G401.6 (cell line): ENCODE results near the gene DYNLT3.

Source experiments
- FAIRE-seq: peaks from 2 replicates; lab custom pipeline; 2012; peaks lifted over from hg19 to GRCh38; lab: Jason Lieb, UNC

Gene DYNLT3

DNA sequence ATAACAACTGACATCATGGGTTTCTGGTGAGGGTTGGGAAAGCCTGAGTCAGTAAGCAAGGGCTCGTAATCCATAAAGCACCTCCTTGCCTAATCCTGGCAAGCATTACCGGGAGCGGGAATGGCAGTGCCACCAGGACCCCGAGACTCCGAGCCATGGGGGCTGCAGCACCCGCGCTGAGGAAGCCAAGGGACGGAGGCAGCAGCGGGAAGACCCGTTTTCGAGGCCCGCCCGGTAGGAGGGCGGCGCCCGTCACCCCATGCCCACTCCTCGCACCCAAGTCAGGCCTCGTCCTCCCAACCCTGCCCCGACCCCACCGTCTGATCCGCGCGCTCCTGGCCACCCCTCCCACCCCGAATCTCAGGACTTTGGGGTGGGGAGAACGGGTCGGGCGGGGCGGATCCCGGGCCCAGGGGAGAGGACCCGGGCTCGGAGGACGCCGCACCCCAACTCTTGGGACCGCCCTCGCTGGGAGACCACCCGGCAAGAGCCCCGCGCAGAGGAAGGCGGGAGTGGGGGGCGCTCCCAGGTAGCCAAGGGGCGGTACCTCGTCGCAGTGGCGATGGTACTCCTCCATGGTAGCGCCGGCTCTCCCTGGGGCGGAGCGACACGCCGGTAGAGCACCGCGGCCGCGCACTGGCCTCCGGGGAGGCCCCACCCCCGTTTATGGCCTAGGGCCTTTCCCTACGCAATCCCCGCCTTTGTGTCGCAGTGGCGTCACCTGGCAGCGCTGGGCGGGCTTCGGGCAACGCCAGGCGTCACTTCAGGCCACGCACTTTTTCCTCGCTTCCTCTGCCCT lies at the start of gene DYNLT3:
Gene DYNLT3, minus strand, starts transcription at position 638 of the 799 bp plus-strand sequence. Its CDS starts 61 bp downstream, at position 577.
- FAIRE-seq: no peak

GRCh38 chrX:37896511-37896890 lies 49.1 kb upstream of the DYNLT3 start:
- no peak for FAIRE-seq

DNA sequence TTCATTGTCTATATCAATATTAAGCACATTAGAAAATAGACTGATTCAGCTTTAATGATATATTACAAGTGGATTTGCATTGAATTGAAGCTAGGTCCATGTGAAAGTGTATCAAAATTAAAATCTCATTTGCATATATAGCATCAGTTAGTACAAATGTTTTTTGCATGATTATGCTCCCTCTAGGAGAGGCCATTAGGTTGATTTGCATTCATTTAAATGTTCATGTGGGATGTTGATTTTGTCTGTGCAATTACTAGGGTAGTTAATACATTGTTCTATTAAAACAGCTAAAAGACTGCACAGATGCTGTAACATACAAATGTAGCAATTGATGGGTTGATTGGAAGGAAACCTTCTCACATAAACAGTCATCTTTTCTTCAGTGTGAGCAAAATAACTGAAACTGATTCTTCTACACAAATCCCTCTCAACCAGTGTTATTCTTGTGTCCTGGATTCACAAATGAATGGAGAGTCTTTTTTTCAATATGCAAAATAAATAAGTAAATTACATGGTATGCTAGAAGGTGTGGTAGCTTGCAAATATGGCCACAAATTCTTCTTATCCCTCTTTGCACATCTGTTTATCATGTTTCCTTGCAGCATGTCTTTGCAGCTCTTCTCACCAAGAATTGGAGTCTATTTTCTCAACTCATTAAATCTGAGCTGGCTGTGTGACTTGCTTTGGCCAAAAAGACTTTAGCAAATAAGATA lies 48.6 kb upstream of the DYNLT3 start:
- FAIRE-seq: no peak

DNA sequence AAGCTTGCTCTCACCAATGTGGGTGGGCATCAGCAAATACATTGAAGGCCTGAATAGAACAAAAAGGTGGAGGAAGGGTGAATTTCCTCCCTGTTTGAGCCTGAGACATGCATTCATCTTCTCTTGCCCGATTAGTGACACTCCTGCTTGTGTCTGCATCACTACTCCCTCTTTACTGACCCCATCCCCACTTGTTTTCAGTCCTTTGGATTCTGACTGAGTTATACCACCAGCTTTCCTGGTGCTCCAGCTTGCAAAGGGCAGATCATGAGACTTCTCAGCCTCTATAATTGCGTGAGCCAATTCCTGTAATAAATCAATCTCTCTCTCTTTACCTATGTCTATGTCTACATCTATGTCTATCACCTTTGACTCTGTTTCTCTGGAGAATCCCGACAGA lies 47.4 kb upstream of the DYNLT3 start:
- no peak for FAIRE-seq

GRCh38 chrX:37888010-37888409 lies 40.6 kb upstream of the DYNLT3 start:
- FAIRE-seq: no peak

DNA sequence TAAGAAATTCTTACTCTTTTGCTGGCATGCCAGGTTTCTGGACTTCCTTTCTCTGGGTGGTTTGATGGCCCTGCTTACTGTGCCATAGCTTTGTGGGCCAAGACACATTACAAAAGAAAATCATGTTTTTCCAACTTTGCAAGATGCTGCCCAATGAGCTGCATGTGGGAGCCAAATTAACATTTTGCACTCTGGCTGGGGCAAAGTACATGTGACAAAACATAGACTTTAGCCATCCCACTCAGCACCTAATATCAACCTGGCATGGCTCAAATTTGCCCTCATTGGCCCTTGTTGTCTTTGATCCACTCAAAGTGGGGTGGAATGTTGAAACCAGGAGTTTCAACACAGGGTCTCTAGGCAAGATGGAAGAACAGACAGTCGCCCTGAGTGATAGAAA lies 40.0 kb upstream of the DYNLT3 start:
- no peak for FAIRE-seq

GRCh38 chrX:37883196-37883595 lies 35.8 kb upstream of the DYNLT3 start:
- no peak for FAIRE-seq

- no peak for FAIRE-seq
Observed at GRCh38 chrX:37879692-37880091, 32.3 kb upstream of the DYNLT3 start.

DNA sequence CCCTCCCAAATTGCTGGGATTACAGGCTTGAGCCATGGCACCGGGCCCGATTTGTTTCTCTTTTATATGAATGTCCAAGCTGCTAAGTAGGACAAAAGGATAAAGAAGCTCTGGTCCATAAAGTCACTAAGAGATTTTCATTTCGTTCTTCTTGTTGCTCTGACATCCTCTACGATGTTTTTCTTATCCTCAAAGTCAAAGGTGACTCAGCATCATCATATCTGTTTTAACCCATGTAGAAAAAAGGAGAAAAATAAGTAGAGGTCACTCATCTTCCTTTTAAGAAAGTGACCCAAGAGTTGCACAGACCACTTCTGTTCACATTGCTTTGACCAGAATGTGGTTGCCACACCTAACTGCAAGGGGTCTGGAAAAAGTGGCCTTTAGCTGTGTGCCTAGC lies 29.3 kb upstream of the DYNLT3 start:
- no peak for FAIRE-seq

- no peak for FAIRE-seq
Observed at GRCh38 chrX:37875675-37876074, 28.3 kb upstream of the DYNLT3 start.

- no peak for FAIRE-seq
Observed at GRCh38 chrX:37873220-37873619, 25.8 kb upstream of the DYNLT3 start.

- FAIRE-seq: no peak
Observed at GRCh38 chrX:37872303-37872655, 24.9 kb upstream of the DYNLT3 start.

DNA sequence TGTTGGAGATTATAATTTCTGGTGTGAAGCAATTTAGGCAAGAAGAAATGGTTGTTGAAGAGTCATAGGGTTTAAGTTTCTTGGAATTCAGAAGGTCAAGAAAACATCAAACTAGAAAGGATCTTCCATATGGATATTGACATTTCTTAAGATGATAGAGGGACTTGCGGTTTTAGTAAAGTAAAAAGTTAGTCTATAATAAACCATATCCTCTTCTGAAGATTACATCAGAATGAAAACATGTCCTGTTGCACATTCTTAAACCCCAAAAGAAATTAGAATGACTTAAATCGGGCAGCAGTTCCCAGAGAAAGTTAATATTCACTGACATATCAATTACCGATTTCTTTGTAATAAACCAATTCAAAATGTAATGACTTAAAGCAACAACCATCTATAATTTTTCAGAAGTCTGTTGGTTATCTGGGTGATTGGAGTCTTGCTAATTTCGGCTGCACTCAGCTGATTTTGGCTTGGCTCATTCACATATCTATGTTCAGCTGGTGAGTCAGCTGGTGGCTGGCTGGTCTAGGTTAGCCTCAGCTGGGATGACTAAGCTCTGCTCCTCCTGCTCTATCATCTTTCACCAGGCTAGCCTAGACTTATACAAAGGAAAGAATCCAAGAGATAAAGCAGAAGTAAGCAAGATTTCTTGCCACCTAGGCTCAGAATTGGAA lies 24.4 kb upstream of the DYNLT3 start:
- FAIRE-seq: no peak

DNA sequence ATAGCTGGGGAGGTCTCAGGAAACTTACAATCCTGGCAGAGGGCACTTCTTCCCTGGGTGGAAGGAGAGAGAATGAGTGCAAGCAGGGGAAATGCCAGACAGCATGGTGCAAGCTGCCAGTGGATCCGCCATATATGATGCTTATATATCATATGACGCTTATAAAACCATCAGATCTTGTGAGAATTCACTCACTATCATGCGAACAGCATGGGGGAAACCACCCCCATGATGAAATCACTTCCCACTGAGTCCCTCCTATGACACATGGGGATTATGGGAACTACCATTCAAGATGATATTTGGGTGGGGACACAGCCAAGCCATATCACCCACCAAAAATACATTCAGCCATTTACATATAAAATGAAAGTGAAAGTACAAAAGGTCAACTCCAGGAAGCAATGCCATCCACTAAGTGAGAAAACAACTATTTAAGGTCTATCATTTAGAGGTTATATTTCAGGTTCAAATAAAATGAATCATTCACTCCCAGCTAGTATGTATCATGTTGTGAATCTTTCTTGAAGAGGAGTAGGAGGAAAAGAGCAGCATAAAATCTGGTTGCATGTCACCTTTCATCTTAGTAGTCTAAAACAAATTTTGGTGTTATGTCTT lies 20.3 kb upstream of the DYNLT3 start:
- no peak for FAIRE-seq

GRCh38 chrX:37863728-37864127 lies 16.4 kb upstream of the DYNLT3 start:
- no peak for FAIRE-seq

DNA sequence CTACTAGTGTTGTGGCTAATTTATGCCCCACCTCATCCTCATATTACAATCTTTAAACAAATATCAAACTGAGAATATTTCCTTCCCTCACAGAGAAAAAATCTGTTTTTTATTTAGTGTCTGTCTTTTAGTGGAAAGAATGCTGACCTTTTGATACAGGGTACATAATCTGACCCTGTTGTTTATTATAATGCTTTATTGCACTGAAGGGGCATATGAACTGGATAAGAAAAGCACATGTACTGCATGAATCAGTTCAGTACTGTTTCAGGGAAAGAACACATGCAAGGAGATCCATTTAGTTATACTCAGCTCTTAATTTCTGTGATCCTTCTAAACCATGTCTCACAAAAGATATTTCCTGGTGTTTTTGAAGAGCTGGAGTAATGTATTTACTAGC lies 15.5 kb upstream of the DYNLT3 start:
- FAIRE-seq: no peak

DNA sequence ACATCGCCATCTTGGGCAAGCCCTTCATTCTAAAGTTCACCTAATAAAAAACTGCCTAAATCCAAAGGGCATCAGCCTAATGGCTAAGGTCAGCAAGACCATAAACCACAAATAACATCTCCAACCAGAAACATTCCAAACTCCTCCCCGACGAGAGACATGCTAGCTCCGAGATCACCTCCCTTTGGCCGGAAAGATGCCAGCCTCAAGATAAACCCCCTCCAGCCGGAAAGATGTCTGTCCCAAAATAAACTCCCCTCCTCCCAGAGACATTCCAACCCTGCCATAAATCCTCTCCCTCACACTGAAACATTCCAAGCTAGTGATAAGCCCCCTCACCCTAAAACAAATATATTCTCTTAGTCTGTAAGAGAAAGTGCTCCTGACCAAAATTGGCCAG lies 13.3 kb upstream of the DYNLT3 start:
- no peak for FAIRE-seq

GRCh38 chrX:37854748-37855147 lies 7.4 kb upstream of the DYNLT3 start:
- FAIRE-seq: no peak

- no peak for FAIRE-seq
Observed at GRCh38 chrX:37854148-37854547, 6.8 kb upstream of the DYNLT3 start.

GRCh38 chrX:37847733-37848197 lies 394 bp upstream of the DYNLT3 start:
- FAIRE-seq: no peak

GRCh38 chrX:37846558-37846933 lies 825 bp downstream of the DYNLT3 start:
- FAIRE-seq: no peak

GRCh38 chrX:37846141-37846540 lies 1.2 kb downstream of the DYNLT3 start:
- no peak for FAIRE-seq

GRCh38 chrX:37844622-37845021 lies 2.7 kb downstream of the DYNLT3 start:
- FAIRE-seq: no peak
